Measurements from ENCODE around the gene NKX1-2.

GRCh38 chr10:124408357-124408756, 41.5 kb downstream of the NKX1-2 start:
- no peak for TF ChIP-seq CTCF (IDR thresholded peaks at IDR 0.05; ENCODE audit: low read length)
- no peak for TF ChIP-seq EZH2 (optimal IDR thresholded peaks at IDR 0.05; ENCODE audit: low read depth, low read length)
- TF ChIP-seq EZH2phosphoT487 (IDR thresholded peaks at IDR 0.05; ENCODE audit: low read length) = no peak
